ENCODE data around the gene IL4R. TPM values are rescaled to one million over a fixed set of nuclear protein-coding genes. Genes with fewer than 3 reads are reported as not detected.

The IL4R gene
- total RNA-seq, 1 experiment from 2014 or later: 28.6 TPM

- Histone ChIP-seq H4K91ac (ENCODE audit: insufficient read length, low read depth, low read length) (no peak overlapping the region), H3K4ac (ENCODE audit: low read depth, low read length) (no peak overlapping the region), H2BK5ac (ENCODE audit: insufficient read length, low read length) (no peak overlapping the region), H2BK12ac (ENCODE audit: insufficient read length, low read depth, low read length) (no peak overlapping the region), H3K4me2 (ENCODE audit: insufficient read depth, insufficient read length, low read length) (no peak overlapping the region), H4K5ac (ENCODE audit: insufficient read length, low read depth, low read length) (no peak overlapping the region), H3K56ac (ENCODE audit: insufficient read length, low read depth, low read length) (no peak overlapping the region), H3K79me1 (ENCODE audit: insufficient read depth, low read depth, low read length, poor library complexity, severe bottlenecking) (no peaks in the 10 kb centered on the region), H2AFZ (ENCODE audit: low read length) (no peak overlapping the region), H2BK15ac (ENCODE audit: low read depth, low read length) (no peak overlapping the region), H3K14ac (ENCODE audit: insufficient read depth, low read length) (no peak overlapping the region), H3K9ac (ENCODE audit: extremely low read depth, insufficient read length, low read length) (no peak overlapping the region), H3T11ph (ENCODE audit: low read length) (no peak overlapping the region), H4K8ac (replicated peaks; ENCODE audit: insufficient read length, low read depth, low read length) (no peak overlapping the region), H3K23me2 (ENCODE audit: insufficient read length, low read depth, low read length, poor library complexity, severe bottlenecking) (no peaks in the 10 kb centered on the region), H3K27me3 (ENCODE audit: insufficient read depth, low read length) (no peaks in the 10 kb centered on the region), H3K23ac (ENCODE audit: insufficient read length, low read depth, low read length) (no peak overlapping the region), H4K20me1 (ENCODE audit: control insufficient read depth, insufficient read depth, insufficient read length) (no peaks in the 10 kb centered on the region), H3K9me3 (ENCODE audit: control insufficient read depth, low read depth, low read length) (no peaks in the 10 kb centered on the region), H2BK20ac (ENCODE audit: low read depth, low read length, poor library complexity, severe bottlenecking) (no peak overlapping the region), H2AK5ac (ENCODE audit: insufficient read length, low read length) (no peak overlapping the region), H3K27ac (ENCODE audit: insufficient read length, low read depth, low read length) (no peak overlapping the region), H3K79me2 (ENCODE audit: insufficient read depth, low read length) (no peaks in the 10 kb centered on the region), H2BK120ac (ENCODE audit: low read depth, low read length, poor library complexity, severe bottlenecking) (no peak overlapping the region), H3K18ac (ENCODE audit: insufficient read length, low read depth, low read length) (no peak overlapping the region), H3K4me1 (ENCODE audit: insufficient read depth, low read length) (no peaks in the 10 kb centered on the region)
- Mint-ChIP-seq H3K4me1 (peaks cover 0 to 2% of the 10 kb centered on the region in 2 experiments; a peak in 1 of 4 replicates), H3K4me3 (no peak overlapping the region), H3K27ac (no peak overlapping the region), H3K36me3 (ENCODE audit: insufficient read depth in 1 of 3, low read depth in 3 of 3) (peaks cover 32 to 45% (median 37%) of the 10 kb centered on the region in 3 experiments), H3K9me3 (peaks cover 4 to 6% of the 10 kb centered on the region in 2 experiments; a peak in 3 of 5 replicates), H3K27me3 (ENCODE audit: low read depth) (peaks cover 2% of the 10 kb centered on the region; the same call in 1 of the 2 replicates)
- DNase-seq: no peak
- no CpG with 5 or more reads among the region's 4 CpGs for WGBS (ENCODE audit: extremely low coverage, insufficient read length, low lambda C conversion rate)
- TF ChIP-seq CTCF (conservative IDR thresholded peaks at IDR 0.05): no peak
Measured at GRCh38 chr16:27339180-27339579, 25.4 kb downstream of the IL4R start.
